AG04450 (cell line): ENCODE results near the gene BCL11B. TPM values are rescaled to one million over a fixed set of nuclear protein-coding genes. Genes with fewer than 3 reads are reported as not detected.

Experiments
- CTCF ChIA-PET: fragments of 300-600, 350-600 bp; formaldehyde crosslinking; extraction: SDS; loops from one replicate; lab custom pipeline; 2022; ENCODE audit warnings: antibody characterized with exemption, inconsistent platforms; lab: Charles Lee
- POLR2A ChIA-PET: fragments of 350-600 bp; formaldehyde crosslinking; extraction: SDS; loops from one replicate; lab custom pipeline; 2021; ENCODE audit warnings: antibody characterized with exemption, inconsistent platforms; lab: Yijun Ruan, JAX
- DNase-seq: peaks from one replicate; pipeline ENCODE4 v3.0.0-alpha.2; 2011; ENCODE audit warnings: low read depth, low spot score
- H3K27ac ChIP-seq: one replicate; pipeline ENCODE4 v1.5.1; 2012; ENCODE audit warnings: low read depth, low read length, control low read depth
- H3K27me3 ChIP-seq: one replicate; pipeline ENCODE4 v1.6.0; 2012; ENCODE audit warnings: low read length; ENCODE audit not compliant: control insufficient read depth, insufficient read depth
- H3K4me3 ChIP-seq: 2 replicates; pipeline ENCODE4 v1.5.1; 2011; ENCODE audit warnings: mild to moderate bottlenecking, low read depth, low read length, control low read depth
- H3K9me3 ChIP-seq: 2 replicates; pipeline ENCODE4 v1.5.1; 2012; ENCODE audit warnings: low read length; ENCODE audit not compliant: control insufficient read depth, insufficient read depth
- CTCF ChIP-seq: IDR thresholded peaks from 2 replicates; pipeline ENCODE4 v1.5.1; 2011; ENCODE audit warnings: low read depth, low read length, control low read depth, inconsistent platforms
- polyA plus RNA-seq: library from polyadenylated mRNA; depleted of rRNA; stranded (reverse); fragments of >200 nt; gene quantifications from 2 replicates; pipeline ENCODE4 v1.2.3, GENCODE V29; 2011

The BCL11B gene
- polyA plus RNA-seq, 1 experiment, result not detected

- CTCF ChIA-PET, result no interaction called here
- Histone ChIP-seq H3K4me3 (no peak overlapping the region), H3K27ac (no peak overlapping the region), H3K9me3 (peaks cover 10% of the 10 kb centered on the region), H3K27me3 (no peaks in the 10 kb centered on the region)
- TF ChIP-seq CTCF, result no peak
- DNase-seq, result no peak
- POLR2A ChIA-PET, result no interaction called here
Measured at GRCh38 chr14:99146616-99147365, 125.2 kb downstream of the BCL11B start.

GRCh38 chr14:99145307-99145706 is 126.7 kb downstream of the BCL11B start:
- H3K27me3 ChIP-seq, result no peaks in the 10 kb centered on the region
- H3K9me3 ChIP-seq, result peaks cover 11% of the 10 kb centered on the region
- H3K27ac ChIP-seq, result no peak overlapping the region
- no peak for DNase-seq
- POLR2A ChIA-PET, result no interaction called here
- no peak for TF ChIP-seq CTCF
- CTCF ChIA-PET, result no interaction called here
- no peak overlapping the region for H3K4me3 ChIP-seq

GRCh38 chr14:99143793-99144192 is 128.2 kb downstream of the BCL11B start:
- Histone ChIP-seq H3K9me3 (peaks cover 26% of the 10 kb centered on the region), H3K27me3 (no peaks in the 10 kb centered on the region), H3K27ac (no peak overlapping the region), H3K4me3 (no peak overlapping the region)
- TF ChIP-seq CTCF, result no peak
- DNase-seq, result no peak
- ChIA-PET CTCF (no interaction called here), POLR2A (no interaction called here)

GRCh38 chr14:99143126-99143525 is 128.9 kb downstream of the BCL11B start:
- H3K4me3 ChIP-seq, result no peak overlapping the region
- no peak for TF ChIP-seq CTCF

GRCh38 chr14:99141236-99141635 is 130.8 kb downstream of the BCL11B start:
- ChIA-PET POLR2A (no interaction called here), CTCF (no interaction called here)
- TF ChIP-seq CTCF, result no peak
- Histone ChIP-seq H3K9me3 (peaks cover 20% of the 10 kb centered on the region), H3K27me3 (no peaks in the 10 kb centered on the region), H3K4me3 (no peak overlapping the region), H3K27ac (no peak overlapping the region)
- no peak for DNase-seq

More at GRCh38 chr14:99143126-99143525, 128.9 kb downstream of the BCL11B start:
- no peak for DNase-seq
- CTCF ChIA-PET, result no interaction called here
- Histone ChIP-seq H3K27me3 (no peaks in the 10 kb centered on the region), H3K9me3 (peaks cover 25% of the 10 kb centered on the region), H3K27ac (no peak overlapping the region)
- POLR2A ChIA-PET, result no interaction called here
